Osteoblast (primary cell): ENCODE results near the gene DGCR6L. TPM values are rescaled to one million over a fixed set of nuclear protein-coding genes. Genes with fewer than 3 reads are reported as not detected.
"Not testable (repeated sequence)": the region's sequence is repeated elsewhere in the genome, so short reads cannot be mapped to it uniquely, and the experiment has no call there.

Source experiments
- DNase-seq: peaks from one replicate; pipeline ENCODE4 v3.0.0; 2011; ENCODE audit warnings: low spot score, mixed read lengths; ENCODE audit not compliant: insufficient read length; ENCODE audit errors: missing footprints
- H2AFZ ChIP-seq: 2 replicates; pipeline ENCODE4 v1.6.0; 2011; ENCODE audit warnings: mild to moderate bottlenecking, low read length
- H3K27ac ChIP-seq: 2 replicates; pipeline ENCODE4 v1.5.1; 2011; ENCODE audit warnings: mild to moderate bottlenecking, low read depth, low read length, moderate library complexity
- H3K27me3 ChIP-seq: 2 replicates; pipeline ENCODE4 v1.6.0; 2012; ENCODE audit warnings: mild to moderate bottlenecking, control low read depth, inconsistent platforms, low read length, moderate library complexity; ENCODE audit not compliant: insufficient read depth
- H3K36me3 ChIP-seq: 2 replicates; pipeline ENCODE4 v1.5.1; 2011; ENCODE audit warnings: mild to moderate bottlenecking, low read length, control low read depth, moderate library complexity; ENCODE audit not compliant: insufficient read depth
- H3K4me1 ChIP-seq: 2 replicates; pipeline ENCODE4 v1.5.1; 2011; ENCODE audit warnings: mild to moderate bottlenecking, low read length, control low read depth, moderate library complexity; ENCODE audit not compliant: insufficient read depth
- H3K4me2 ChIP-seq: 2 replicates; pipeline ENCODE4 v1.6.0; 2011; ENCODE audit warnings: mild to moderate bottlenecking, low read length; ENCODE audit not compliant: insufficient read depth
- H3K4me3 ChIP-seq: fragments of 200-600 bp; sonication (generic); 3 replicates; pipeline ENCODE4 v1.5.1; 2012; ENCODE audit warnings: mild to moderate bottlenecking, low read length, inconsistent platforms; ENCODE audit not compliant: insufficient read depth
- H3K79me2 ChIP-seq: 2 replicates; pipeline ENCODE4 v1.6.0; 2012; ENCODE audit warnings: mild to moderate bottlenecking, low read length, control low read depth, inconsistent platforms; ENCODE audit not compliant: insufficient read depth
- H3K9me3 ChIP-seq: 2 replicates; pipeline ENCODE4 v1.5.1; 2011; ENCODE audit warnings: low read depth, low read length, control low read depth
- H4K20me1 ChIP-seq: 2 replicates; pipeline ENCODE4 v1.6.0; 2012; ENCODE audit warnings: mild to moderate bottlenecking, low read length, control low read depth; ENCODE audit not compliant: insufficient read depth
- total RNA-seq: library from RNA; depleted of rRNA; stranded (reverse); fragments of >200 nt; gene quantifications from 2 replicates; pipeline ENCODE4 v1.2.3, GENCODE V29; 2012
- TF ChIP-seq, protein P1 (sequence below): IDR thresholded peaks from 2 replicates; pipeline ENCODE4 v1.5.1; 2011; ENCODE audit warnings: mild to moderate bottlenecking, low read depth, low read length, moderate library complexity; ENCODE audit errors: extremely low read depth

DGCR6L gene
- total RNA-seq, 1 donor, result 60.8 TPM

DNA sequence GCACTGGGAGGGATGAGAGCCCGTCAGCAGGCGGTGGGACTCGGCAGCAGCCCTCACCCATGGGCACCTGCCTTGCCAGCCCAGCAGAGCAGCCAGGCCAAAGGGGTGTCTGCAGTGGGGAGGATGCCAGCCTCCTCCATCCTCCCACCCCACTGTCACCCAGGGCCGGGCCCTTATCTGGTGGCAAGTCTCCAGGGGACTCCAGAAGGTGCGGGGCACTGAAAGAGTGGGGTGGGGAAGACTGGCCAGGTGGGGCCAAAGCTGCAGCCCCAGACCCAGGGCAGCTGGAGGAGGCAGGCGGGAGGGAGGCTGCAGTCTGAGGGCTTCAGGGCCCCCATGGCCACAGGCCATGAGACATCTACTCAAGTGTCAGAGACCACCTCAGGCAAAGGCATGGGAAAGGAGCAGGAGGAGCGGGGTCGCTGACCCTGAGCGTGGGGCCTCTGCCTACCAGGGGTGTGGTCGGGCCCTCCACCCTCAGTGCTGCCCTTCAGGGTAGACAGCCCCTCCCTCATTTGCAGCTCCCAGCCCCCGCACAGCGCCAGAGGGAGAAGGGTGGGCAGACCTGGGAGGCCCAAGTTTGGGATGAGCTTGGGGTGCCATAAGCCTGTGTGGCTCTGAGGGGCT is 3.5 kb downstream of the DGCR6L start:
- no peak overlapping the region for H3K4me3 ChIP-seq
- no peaks in the 10 kb centered on the region for H3K27me3 ChIP-seq
- peaks cover 18% of the 10 kb centered on the region for H3K4me1 ChIP-seq
- H3K9me3 ChIP-seq, result no peaks in the 10 kb centered on the region
- TF ChIP-seq, protein P1, sequence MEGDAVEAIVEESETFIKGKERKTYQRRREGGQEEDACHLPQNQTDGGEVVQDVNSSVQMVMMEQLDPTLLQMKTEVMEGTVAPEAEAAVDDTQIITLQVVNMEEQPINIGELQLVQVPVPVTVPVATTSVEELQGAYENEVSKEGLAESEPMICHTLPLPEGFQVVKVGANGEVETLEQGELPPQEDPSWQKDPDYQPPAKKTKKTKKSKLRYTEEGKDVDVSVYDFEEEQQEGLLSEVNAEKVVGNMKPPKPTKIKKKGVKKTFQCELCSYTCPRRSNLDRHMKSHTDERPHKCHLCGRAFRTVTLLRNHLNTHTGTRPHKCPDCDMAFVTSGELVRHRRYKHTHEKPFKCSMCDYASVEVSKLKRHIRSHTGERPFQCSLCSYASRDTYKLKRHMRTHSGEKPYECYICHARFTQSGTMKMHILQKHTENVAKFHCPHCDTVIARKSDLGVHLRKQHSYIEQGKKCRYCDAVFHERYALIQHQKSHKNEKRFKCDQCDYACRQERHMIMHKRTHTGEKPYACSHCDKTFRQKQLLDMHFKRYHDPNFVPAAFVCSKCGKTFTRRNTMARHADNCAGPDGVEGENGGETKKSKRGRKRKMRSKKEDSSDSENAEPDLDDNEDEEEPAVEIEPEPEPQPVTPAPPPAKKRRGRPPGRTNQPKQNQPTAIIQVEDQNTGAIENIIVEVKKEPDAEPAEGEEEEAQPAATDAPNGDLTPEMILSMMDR, result no peak
- no peaks in the 10 kb centered on the region for H3K36me3 ChIP-seq
- H3K27ac ChIP-seq, result no peak overlapping the region
- peaks cover 11% of the 10 kb centered on the region for H4K20me1 ChIP-seq
- DNase-seq, result peak; percentile 34
- H3K79me2 ChIP-seq, result peaks cover 35% of the 10 kb centered on the region
- no peak overlapping the region for H2AFZ ChIP-seq
- H3K4me2 ChIP-seq, result no peak overlapping the region

DNA sequence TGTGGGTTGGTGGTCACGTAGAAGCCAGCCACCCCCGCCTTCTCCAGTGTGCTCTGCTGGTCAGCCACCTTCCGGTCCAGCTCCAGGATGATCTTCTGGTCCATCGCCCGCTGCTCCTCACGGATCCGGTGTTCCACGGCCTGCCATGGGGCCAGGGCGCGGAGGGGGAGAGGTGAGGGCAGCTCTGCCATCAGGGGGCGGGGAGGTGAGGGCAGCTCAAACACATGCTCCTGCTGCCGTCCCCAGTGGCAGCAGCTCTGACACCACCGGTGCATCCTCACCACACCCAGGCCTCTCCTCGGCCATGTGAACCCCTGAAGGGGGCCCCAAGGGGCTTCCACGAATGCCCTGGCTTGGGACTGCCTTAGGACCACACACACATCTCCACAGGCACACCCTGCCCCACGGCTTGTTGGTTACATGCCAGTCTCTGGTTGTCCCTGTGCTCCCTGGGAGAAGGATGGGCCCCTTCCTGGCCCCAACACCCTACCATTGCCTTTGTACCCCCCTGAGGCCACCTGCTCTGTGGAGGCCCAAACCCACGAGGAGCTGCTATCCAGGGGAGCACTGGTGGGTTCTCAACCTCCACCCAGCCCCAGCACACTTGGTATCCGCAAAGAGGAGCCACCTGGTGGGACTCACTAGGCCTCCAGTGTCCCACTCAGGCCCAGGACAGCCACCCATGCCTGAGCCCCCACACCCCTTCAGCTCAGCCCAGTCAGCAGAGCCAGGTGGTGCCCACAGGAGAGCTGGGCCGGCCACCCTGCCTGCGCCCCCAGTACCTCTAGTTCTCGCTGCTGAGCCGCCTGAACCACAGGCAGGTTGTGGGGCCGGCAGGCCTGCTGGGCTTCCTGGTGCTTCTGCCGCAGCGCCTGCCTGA is 4.3 kb downstream of the DGCR6L start:
- Histone ChIP-seq H3K36me3 (no peaks in the 10 kb centered on the region), H3K79me2 (peaks cover 32% of the 10 kb centered on the region), H3K4me3 (no peak overlapping the region), H3K9me3 (no peaks in the 10 kb centered on the region), H4K20me1 (peaks cover 11% of the 10 kb centered on the region), H2AFZ (no peak overlapping the region), H3K27me3 (no peaks in the 10 kb centered on the region), H3K4me1 (peaks cover 13% of the 10 kb centered on the region), H3K4me2 (no peak overlapping the region), H3K27ac (no peak overlapping the region)
- TF ChIP-seq, protein P1, result no peak
- DNase-seq, result peak; percentile 45

DNA sequence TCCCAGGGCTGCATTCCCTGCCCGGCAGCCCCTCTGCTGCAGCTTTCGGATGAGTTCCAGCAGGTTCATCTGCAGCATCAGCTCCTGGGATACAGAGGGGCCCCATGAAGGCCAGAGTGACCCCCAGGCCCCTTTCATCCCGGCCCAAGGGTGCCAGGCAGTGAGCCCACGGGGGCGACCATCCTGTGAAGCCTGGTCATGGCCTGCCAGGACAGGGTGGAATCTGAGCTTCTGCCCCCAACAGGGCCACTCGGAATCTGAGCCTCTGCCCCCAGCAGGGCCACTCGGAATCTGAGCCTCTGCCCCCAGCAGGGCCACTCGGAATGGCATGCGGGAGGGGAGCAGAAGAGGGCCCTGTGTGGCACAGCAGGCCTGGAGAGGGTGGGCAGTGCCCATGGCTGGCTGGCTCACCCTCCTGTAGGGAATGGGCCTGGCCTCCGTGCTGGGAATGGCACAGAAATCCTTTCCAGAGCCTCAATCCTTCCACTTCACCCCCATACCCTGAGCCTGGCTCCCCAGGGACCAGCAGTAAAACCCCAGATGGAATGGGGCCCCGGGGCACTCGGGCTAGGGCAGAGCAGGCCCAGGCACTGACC is 5.0 kb downstream of the DGCR6L start:
- peaks cover 11% of the 10 kb centered on the region for H4K20me1 ChIP-seq
- H3K4me1 ChIP-seq, result peaks cover 13% of the 10 kb centered on the region
- H3K36me3 ChIP-seq, H3K4me2 ChIP-seq, H2AFZ ChIP-seq, H3K27ac ChIP-seq, H3K4me3 ChIP-seq, H3K9me3 ChIP-seq, H3K27me3 ChIP-seq: not testable (repeated sequence)
- DNase-seq, result peak; percentile 22
- peaks cover 26% of the 10 kb centered on the region for H3K79me2 ChIP-seq

DNA sequence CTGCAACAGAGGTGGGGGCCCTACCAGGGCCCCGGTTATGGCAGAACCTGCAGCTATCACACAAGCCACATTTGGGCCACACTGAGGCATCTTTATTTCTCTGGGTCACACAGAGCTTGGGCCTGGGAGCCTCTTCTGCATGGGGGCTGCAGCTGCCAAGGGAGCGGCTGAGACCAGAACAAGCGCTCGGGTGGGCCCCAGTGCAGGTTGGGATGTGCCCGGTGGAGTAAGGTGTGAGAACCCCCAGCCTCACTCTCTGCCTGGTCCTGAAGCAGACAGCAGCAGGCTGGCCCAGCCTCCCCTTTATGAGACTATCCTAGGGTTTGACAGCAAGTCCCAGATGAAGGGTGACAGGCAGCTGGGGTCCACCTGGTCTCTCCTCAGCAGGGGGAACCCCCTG is 5.7 kb downstream of the DGCR6L start:
- H3K36me3 ChIP-seq, H3K4me3 ChIP-seq, H3K27me3 ChIP-seq, H3K9me3 ChIP-seq, H3K4me2 ChIP-seq, DNase-seq, H3K27ac ChIP-seq, H2AFZ ChIP-seq: not testable (repeated sequence)
- peaks cover 22% of the 10 kb centered on the region for H3K79me2 ChIP-seq
- H4K20me1 ChIP-seq, result peaks cover 11% of the 10 kb centered on the region
- peaks cover 12% of the 10 kb centered on the region for H3K4me1 ChIP-seq

DNA sequence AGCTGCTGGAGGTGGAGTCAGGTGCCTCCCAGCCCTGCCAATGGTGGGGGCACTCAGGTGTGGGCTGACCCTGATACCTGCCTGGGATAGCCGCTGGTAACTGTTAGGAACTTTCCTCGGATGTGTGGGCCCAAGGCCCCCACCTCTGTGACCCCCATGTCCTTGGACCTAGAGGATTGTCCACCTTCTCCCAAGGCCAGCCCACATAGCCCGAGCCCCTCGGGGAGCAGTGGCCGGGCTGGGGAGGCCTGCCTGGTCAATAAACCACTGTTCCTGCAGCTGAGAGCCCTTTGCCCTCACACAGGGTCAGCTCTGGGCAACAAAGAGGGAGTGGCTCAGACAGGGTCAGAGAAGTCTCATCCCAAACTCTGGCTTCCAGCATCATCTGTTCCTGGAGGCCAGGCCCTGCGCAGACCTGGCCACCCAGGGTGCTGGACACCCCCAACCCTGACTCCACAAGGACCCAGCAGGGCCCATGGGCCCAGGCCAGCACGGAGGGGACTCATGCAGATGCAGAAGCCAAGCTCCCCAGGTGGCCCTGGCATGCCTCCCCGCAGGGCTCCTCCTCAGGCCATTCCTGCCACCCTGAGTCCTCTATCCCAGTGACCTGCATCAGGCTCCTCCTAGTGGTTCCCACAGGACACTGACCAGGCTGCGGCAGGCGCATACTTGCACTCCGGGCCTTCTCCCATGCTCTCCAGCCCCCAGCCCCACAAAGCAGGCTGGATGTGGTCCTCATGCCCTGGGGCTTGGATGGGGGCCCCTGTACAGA is 6.4 kb downstream of the DGCR6L start:
- peak; percentile 50 for DNase-seq
- not testable (repeated sequence) for H3K4me1 ChIP-seq, H3K27ac ChIP-seq, H3K9me3 ChIP-seq, H4K20me1 ChIP-seq, H3K27me3 ChIP-seq, H2AFZ ChIP-seq, H3K36me3 ChIP-seq, H3K4me2 ChIP-seq, H3K4me3 ChIP-seq
- peaks cover 15% of the 10 kb centered on the region for H3K79me2 ChIP-seq
